ENCODE measurements around the gene LAGE3.

GRCh38 chrX:154441564-154441963 lies 37.5 kb downstream of the LAGE3 start:
- TF ChIP-seq EZH2 (IDR thresholded peaks at IDR 0.05; ENCODE audit: borderline replicate concordance, control insufficient read depth, low read depth, low read length) (no peak), CEBPZ (IDR thresholded peaks at IDR 0.05; ENCODE audit: low read depth, low read length) (no peak), BCL11A (IDR thresholded peaks at IDR 0.05; ENCODE audit: low read depth, low read length) (no peak), SIN3A (IDR thresholded peaks at IDR 0.05; ENCODE audit: low read depth, low read length) (no peak)

All from GM12878 (cell line).